ENCODE measurements around the gene DHH. TPM values are rescaled to one million over a fixed set of nuclear protein-coding genes. Genes with fewer than 3 reads are reported as not detected.
A peak's percentile ranks its signal among the peaks of the same experiment; 100 is the strongest.
"Not testable (repeated sequence)": the region's sequence is repeated elsewhere in the genome, so short reads cannot be mapped to it uniquely, and the experiment has no call there.

Gene DHH
- 0.29 and 0.34 TPM in 2 replicates for total RNA-seq
- long read RNA-seq: 0 reads

GRCh38 chr12:49094160-49094974 is at the start of gene DHH:
TSS of gene DHH (minus strand) at chr12:49094801. CDS start at chr12:49094512, 289 bp downstream.
- H3K9me3 Mint-ChIP-seq (ENCODE audit: low read depth): no peaks in the 10 kb centered on the region
- peak within 1 kb of the TSS; percentile 47 for H3K27ac Mint-ChIP-seq
- H3K27me3 Mint-ChIP-seq: peaks cover 61% of the 10 kb centered on the region
- peaks cover 13% of the 10 kb centered on the region for H3K4me1 Mint-ChIP-seq (ENCODE audit: low read depth)
- DNase-seq (ENCODE audit: low spot score, unreplicated experiment): no peak
- H3K36me3 Mint-ChIP-seq (ENCODE audit: insufficient read depth): peaks cover 13% of the 10 kb centered on the region
- H3K4me3 Mint-ChIP-seq (ENCODE audit: low read depth): no peak within 1 kb of the TSS
- TF ChIP-seq, protein P1, sequence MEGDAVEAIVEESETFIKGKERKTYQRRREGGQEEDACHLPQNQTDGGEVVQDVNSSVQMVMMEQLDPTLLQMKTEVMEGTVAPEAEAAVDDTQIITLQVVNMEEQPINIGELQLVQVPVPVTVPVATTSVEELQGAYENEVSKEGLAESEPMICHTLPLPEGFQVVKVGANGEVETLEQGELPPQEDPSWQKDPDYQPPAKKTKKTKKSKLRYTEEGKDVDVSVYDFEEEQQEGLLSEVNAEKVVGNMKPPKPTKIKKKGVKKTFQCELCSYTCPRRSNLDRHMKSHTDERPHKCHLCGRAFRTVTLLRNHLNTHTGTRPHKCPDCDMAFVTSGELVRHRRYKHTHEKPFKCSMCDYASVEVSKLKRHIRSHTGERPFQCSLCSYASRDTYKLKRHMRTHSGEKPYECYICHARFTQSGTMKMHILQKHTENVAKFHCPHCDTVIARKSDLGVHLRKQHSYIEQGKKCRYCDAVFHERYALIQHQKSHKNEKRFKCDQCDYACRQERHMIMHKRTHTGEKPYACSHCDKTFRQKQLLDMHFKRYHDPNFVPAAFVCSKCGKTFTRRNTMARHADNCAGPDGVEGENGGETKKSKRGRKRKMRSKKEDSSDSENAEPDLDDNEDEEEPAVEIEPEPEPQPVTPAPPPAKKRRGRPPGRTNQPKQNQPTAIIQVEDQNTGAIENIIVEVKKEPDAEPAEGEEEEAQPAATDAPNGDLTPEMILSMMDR (IDR thresholded peaks at IDR 0.05; ENCODE audit: unreplicated experiment): no peak

- no peak for DNase-seq (ENCODE audit: low spot score, unreplicated experiment)
- no peaks in the 10 kb centered on the region for H3K27me3 Mint-ChIP-seq
- H3K9me3 Mint-ChIP-seq (ENCODE audit: low read depth): no peaks in the 10 kb centered on the region
- H3K4me1 Mint-ChIP-seq (ENCODE audit: low read depth): no peaks in the 10 kb centered on the region
- H3K4me3 Mint-ChIP-seq (ENCODE audit: low read depth): no peak overlapping the region
- H3K27ac Mint-ChIP-seq: no peak overlapping the region
- no peaks in the 10 kb centered on the region for H3K36me3 Mint-ChIP-seq (ENCODE audit: insufficient read depth)
- TF ChIP-seq, protein P1 (IDR thresholded peaks at IDR 0.05; ENCODE audit: unreplicated experiment): no peak
Measured at GRCh38 chr12:49144384-49144783, 49.8 kb upstream of the DHH start.

GRCh38 chr12:49138999-49139398 is 44.4 kb upstream of the DHH start:
- H3K27me3 Mint-ChIP-seq: no peaks in the 10 kb centered on the region
- H3K36me3 Mint-ChIP-seq (ENCODE audit: insufficient read depth): no peaks in the 10 kb centered on the region
- H3K9me3 Mint-ChIP-seq (ENCODE audit: low read depth): no peaks in the 10 kb centered on the region
- no peak overlapping the region for H3K27ac Mint-ChIP-seq
- no peak overlapping the region for H3K4me3 Mint-ChIP-seq (ENCODE audit: low read depth)
- TF ChIP-seq, protein P1 (IDR thresholded peaks at IDR 0.05; ENCODE audit: unreplicated experiment): no peak
- H3K4me1 Mint-ChIP-seq (ENCODE audit: low read depth): peaks cover 4% of the 10 kb centered on the region
- no peak for DNase-seq (ENCODE audit: low spot score, unreplicated experiment)

GRCh38 chr12:49138587-49138986 is 44.0 kb upstream of the DHH start:
- H3K27ac Mint-ChIP-seq: no peak overlapping the region
- H3K4me3 Mint-ChIP-seq (ENCODE audit: low read depth): no peak overlapping the region
- no peaks in the 10 kb centered on the region for H3K9me3 Mint-ChIP-seq (ENCODE audit: low read depth)
- DNase-seq (ENCODE audit: low spot score, unreplicated experiment): no peak
- H3K27me3 Mint-ChIP-seq: no peaks in the 10 kb centered on the region
- TF ChIP-seq, protein P1 (IDR thresholded peaks at IDR 0.05; ENCODE audit: unreplicated experiment): no peak
- no peaks in the 10 kb centered on the region for H3K36me3 Mint-ChIP-seq (ENCODE audit: insufficient read depth)
- peaks cover 4% of the 10 kb centered on the region for H3K4me1 Mint-ChIP-seq (ENCODE audit: low read depth)

- Mint-ChIP-seq H3K36me3 (ENCODE audit: insufficient read depth) (no peaks in the 10 kb centered on the region), H3K9me3 (ENCODE audit: low read depth) (no peaks in the 10 kb centered on the region), H3K27me3 (no peaks in the 10 kb centered on the region), H3K4me3 (ENCODE audit: low read depth) (no peak overlapping the region), H3K4me1 (ENCODE audit: low read depth) (peaks cover 4% of the 10 kb centered on the region), H3K27ac (no peak overlapping the region)
- TF ChIP-seq, protein P1 (IDR thresholded peaks at IDR 0.05; ENCODE audit: unreplicated experiment): no peak
- no peak for DNase-seq (ENCODE audit: low spot score, unreplicated experiment)
Measured at GRCh38 chr12:49137476-49137875, 42.9 kb upstream of the DHH start.

- not testable (repeated sequence) for H3K27me3 Mint-ChIP-seq; H3K36me3 Mint-ChIP-seq (ENCODE audit: insufficient read depth); H3K4me3 Mint-ChIP-seq (ENCODE audit: low read depth); H3K4me1 Mint-ChIP-seq (ENCODE audit: low read depth); DNase-seq (ENCODE audit: low spot score, unreplicated experiment); H3K27ac Mint-ChIP-seq; H3K9me3 Mint-ChIP-seq (ENCODE audit: low read depth)
Measured at GRCh38 chr12:49136997-49137396, 42.4 kb upstream of the DHH start.
